HG02798 (cell line): ENCODE data around the gene ZBTB26.
"Not testable (repeated sequence)": the region's sequence is repeated elsewhere in the genome, so short reads cannot be mapped to it uniquely, and the experiment has no call there.

Experiments used
- ATAC-seq: cut with Tn5 transposase; IDR thresholded peaks from one replicate; pipeline ENCODE4 v1.9.1; 2021; ENCODE audit warnings: mild to moderate bottlenecking; ENCODE audit not compliant: unreplicated experiment, poor library complexity

ZBTB26 gene

DNA sequence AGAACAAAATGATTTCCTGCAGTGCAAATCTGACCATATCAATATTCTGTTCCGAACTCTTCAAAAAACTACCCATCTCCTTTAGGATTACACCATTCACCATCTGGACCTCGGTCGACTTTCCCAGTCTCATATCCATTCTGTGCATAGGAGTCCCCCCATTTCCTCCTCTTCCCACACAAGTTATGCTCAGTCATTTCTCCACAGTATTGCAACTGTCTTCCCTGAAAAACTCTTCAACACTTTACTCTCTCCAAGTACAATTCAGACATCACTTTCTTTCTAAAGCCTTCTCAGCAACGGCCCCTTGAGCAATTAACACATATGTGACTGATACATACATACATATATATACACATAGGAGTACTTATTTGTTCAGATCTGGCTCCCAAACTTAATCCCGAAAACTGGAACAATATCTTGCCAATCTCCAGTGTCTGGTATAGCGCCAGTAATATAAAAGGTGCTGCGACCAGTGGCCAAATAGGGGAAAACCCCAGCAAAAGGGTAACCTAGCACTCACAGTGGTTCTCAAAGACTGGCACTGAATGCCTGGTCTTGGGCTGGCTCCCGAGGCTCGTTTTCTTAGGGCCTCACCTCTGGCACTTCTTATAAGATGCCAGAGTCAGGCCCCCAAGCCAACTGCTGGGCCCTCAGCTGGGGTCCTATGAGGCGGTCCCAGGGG lies 629 bp downstream of the ZBTB26 start:
- no peak for ATAC-seq

DNA sequence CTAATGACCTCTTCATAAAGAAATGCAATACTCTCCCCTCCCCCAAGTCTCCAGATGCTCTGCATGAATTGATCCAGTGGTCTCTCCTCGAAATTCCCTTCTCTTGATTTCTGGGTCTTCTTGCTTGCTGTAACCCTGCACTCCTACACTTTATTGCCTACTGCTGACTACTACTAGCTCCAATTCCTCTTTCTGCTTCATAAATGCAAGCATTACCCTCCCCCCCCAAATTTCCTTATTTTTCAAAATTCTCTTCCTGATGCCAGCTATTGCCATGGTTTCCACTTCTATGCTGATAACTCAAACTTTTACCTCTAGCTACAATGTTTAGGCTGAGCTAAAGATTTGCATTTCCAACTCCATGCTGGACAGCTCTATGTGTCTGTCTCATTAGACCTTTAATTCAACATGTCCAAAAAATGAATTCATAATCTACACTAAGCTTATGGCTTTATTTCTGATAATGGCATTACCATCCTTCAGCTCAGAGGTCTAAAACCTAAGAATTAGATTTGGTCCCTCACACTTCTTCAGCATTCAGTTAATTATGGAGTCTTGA lies 1.4 kb downstream of the ZBTB26 start:
- ATAC-seq: no peak

DNA sequence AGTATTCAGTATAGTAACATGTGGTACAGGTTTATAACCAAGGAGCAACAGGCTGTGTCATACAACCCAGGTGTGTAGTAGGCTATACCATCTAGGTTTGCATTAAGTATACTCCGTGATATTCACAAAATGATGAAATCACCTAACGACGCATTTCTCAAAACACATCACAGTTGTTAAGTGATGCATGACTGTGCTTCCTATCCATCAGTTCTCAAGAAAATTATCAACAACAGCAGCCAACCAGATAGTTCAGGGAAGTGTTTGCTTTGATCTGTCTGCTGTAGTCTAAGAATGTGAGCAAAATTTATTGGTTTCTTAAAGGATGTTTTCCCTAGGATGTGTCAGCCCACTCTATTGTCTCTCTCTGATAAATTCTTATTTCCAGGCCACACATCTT lies 7.4 kb downstream of the ZBTB26 start:
- no peak for ATAC-seq

DNA sequence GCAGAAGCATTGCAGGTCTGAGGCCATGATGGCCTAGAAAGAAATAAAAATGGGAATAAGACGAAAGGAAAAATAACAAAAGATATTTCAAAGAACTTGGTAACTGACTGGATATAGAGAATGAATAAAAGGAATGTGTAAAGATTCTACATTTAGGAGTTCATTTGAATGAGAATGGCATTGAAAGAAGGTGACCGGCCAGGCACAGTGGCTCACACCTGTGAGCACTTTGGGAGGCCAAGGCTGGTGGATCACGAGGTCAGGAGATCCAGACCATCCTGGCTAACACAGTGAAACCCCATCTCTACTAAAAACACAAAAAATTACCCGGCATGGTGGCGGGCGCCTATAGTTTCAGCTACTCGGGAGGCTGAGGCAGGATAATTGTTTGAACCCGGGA lies 8.6 kb downstream of the ZBTB26 start:
- ATAC-seq: no peak

DNA sequence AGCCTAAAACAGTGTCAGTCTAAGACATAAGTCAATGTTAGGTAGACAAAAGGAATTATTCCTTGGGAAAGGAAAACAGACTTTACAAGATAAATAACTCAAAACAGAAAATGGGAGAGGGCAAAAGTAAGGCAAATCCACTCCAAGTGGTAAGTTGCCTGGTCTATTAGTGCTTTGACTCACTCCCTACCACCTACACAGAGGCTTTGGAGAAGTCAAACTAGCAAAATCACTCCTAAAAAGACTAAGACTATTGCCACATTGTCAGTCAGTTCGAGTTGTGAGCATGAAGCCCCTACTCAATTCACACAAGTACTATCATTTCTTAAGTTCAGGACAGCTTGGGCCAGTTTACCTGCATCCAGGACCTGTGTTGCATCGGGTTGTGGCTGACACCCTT lies 13.0 kb downstream of the ZBTB26 start:
- no peak for ATAC-seq

DNA sequence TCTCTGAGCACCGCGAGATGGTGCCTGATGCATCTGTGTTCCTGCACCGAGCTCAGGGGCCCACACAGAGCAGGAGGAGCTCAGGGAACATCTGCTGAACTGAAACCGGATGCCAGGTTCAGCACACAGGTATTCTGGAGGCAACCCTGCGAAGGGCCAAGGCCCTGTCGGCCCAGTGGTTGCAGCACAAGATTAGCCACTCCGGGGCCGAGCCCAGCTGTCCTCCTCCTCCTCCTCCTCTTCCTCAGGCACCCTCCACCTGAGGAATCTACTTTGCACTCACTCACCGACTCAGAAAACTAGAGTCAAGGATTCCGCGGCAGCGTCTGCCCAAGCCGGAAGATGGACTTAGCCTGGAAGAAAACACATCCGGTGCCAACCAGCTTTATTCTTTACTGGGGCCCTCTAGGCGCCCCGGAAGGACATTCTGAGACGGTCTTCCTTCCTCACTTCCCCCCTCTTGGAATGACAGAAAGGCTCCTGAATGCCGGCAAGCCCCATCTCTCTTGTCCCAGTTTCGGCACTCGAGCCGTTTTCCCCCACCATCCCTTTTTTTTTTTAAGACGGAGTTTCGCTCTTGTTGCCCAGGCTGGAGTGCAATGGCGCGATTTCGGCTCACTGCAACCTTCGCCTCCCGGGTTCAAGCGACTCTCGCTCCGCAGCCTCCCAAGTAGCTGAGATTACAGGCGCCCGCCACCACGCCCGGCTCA lies 18.2 kb downstream of the ZBTB26 start, which contains the start of gene ZBTB6:
TSS of gene ZBTB6 (minus strand) at position 360 of the 710 bp plus-strand sequence. CDS start 1,251 bp downstream, outside the sequence.
- ATAC-seq: peak; percentile 98

- no peak for ATAC-seq
Measured at GRCh38 chr9:122912671-122912963, 18.7 kb downstream of the ZBTB26 start.

DNA sequence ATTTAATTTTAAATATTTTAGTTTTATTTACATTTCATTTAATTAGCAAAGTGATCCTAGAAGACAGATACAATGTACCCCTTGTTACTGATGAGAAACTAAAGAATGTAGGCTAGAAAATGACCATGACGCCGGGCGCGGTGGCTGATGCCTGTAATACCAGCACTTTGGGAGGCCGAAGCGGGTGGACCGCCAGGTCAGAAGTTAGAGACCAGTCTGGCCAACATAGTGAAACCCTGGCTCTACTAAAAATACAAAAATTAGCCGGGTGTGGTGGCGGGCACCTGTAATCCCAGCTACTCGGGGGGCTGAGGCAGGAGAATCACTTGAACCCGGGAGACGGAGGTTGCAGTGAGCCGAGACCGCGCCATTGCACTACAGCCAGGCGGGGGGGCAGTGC lies 25.2 kb downstream of the ZBTB26 start:
- not testable (repeated sequence) for ATAC-seq

DNA sequence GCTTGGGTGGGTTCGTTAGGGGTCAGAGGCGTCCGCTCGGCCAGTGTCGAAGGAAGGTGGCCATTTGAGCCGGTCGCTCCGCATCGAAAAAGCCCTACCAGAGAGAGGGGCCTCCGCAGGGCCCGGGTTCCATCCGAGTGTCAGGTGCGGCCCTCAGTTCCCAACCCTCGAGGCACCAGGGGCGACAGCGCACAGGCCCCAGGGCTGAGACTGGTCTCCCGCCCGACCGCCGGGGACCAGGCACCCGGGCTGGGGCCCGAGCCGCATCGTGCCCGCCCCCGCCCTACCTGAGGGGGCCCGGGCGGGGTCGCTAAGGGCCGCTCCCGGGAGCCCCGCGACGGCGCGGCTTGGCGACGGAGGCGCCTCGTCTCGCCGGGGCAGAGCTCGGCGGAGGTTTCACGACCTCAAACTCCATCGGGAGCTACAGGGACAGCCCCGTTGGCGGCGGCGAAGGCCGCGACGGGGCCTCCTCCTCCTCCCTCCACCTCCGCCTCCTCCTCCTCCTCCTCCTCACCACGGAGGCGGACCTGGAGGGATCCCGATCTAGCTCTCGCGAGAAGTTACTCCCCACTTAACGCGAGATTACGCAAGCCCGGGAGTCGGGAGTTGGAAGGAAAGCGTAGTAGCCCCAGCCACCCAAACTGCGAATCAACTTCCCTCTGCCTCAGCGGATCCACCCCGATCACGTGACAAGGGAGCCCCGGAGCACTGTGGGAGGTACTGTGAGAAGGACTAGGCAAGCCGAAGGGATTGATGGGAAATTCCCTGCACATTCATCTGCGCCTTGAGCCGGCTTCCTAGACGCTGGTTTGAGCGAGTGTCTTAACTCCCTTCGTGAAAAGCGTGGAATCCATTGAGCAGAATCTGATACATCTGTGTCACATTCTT lies 26.2 kb downstream of the ZBTB26 start, which contains the start of gene RC3H2:
TSS of gene RC3H2 (minus strand) at position 537 of the 888 bp plus-strand sequence. CDS start 7,850 bp downstream, outside the sequence.
- ATAC-seq: peak; percentile 89

DNA sequence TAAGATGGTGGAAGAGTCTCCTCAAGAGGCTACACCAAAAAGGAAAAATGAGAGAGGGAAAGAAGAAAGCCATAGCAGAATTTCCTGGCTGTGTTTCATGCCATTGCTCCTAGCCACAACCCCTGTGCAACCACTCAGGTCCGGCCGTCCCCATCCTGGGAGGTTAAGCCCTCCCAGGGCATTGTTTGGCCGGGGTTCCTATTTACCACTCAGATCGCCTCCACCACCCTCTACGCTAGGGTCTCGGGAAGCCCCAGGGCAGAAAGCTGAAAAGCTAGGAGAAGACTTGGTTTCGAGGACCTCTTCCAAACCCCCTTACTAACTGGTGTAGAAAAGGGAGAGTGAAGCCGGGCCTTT lies 26.9 kb downstream of the ZBTB26 start:
- ATAC-seq: peak; percentile 14

GRCh38 chr9:122900791-122901190 lies 30.5 kb downstream of the ZBTB26 start:
- ATAC-seq: no peak

DNA sequence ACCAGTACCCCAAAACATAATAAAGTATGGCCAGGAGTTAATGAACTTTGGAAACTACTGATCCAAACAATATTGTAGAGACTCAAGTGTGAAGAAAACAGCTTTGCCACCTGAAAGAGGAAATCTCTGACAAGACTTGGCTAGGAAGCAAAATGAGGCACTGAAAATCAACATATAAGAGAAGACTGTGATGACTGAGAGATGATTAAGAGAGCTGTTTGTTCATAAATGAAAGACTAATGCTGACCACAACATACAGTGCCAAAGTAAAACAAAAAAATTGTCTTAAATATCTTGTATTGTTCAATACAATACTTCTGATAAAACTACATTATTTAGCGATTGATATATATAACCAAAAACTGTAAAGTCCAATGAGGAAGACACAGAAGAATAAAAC lies 33.3 kb downstream of the ZBTB26 start:
- ATAC-seq: no peak

DNA sequence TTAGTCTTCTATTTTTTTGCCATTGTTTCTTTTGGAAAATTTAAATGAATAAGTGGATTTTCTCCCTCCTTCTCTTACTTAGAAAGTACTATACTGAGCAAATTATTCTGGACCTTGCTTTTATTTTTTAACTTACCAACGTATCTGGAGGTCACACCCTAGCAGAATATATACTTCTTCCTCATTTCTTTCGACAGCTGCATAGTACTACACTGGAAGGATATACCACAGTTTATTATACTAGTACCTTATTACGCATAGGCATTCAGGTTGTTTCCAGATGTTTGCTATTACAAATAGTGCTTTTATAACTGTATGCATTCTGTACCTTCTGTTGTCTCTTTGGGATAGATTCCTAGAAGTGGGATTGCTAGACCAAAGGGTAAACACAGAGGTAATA lies 42.8 kb downstream of the ZBTB26 start:
- no peak for ATAC-seq

GRCh38 chr9:122883125-122883524 lies 48.2 kb downstream of the ZBTB26 start:
- no peak for ATAC-seq

DNA sequence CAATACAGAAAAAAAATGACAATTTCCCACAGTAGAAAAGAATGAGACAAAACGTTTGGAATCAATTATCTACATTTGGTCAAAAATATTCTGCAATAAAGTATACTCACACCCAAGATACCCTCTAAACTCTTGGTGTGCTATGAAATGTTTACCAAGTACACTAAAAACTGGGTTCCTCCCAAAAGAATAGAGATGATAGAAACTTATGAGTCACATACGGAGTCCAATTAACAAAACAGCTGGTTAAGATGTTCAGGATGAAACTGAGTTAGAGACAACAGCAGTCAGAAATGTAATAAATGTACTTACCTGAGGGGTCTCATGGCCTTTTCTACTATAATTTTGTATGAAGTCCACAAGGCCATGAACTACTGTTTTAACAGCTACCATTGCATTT lies 51.9 kb downstream of the ZBTB26 start:
- ATAC-seq: no peak

DNA sequence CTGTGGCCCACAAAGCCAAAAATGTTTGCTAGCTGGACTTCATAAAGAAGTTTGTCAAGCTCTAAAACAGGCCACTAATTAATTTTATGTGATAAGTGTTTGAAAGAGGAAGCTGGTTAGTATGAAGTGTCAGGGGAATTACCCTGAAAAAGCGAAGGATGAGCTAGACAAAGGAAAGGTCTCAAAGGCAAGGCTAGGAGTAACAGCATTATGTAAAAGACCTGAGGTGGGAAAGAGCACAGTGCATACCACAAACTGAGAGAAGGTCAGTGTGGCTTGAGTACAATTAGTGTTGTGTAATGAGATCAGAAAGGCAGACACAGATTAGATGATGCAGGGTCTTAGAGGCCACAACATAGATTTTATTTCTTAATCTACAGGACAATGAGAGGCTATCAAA lies 55.8 kb downstream of the ZBTB26 start:
- ATAC-seq: no peak

DNA sequence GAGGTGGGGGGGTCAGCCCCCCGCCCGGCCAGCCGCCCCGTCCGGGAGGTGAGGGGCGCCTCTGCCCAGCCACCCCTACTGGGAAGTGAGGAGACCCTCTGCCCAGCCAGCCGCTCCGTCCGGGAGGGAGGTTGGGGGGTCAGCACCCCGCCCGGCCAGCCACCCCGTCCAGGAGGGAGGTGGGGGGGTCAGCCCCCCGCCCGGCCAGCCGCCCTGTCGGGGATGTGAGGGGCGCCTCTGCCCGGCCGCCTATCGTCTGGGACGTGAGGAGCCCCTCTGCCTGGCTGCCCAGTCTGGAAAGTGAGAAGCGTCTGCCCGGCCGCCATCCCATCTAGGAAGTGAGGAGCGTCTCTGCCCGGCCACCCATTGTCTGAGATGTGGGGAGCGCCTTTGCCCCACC lies 64.0 kb downstream of the ZBTB26 start:
- ATAC-seq: not testable (repeated sequence)

DNA sequence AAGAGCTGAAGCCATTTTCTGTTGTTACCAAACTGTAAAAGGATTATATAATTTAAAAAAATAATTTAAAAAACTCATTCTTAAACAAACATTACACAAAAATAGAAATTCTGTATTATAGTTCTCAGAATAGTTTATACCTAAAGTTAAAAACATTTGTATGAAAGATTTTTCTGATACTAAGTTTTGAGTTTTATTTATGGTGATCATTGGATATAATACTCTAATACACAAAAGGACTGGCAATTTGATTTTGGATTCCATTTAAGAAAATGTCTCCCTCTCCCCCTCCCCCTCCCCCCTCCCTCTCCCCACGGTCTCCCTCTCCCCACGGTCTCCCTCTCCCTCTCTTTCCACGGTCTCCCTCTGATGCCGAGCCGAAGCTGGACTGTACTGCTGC lies 65.2 kb downstream of the ZBTB26 start:
- ATAC-seq: no peak
